ENCODE results near the gene MTCH2.

Gene MTCH2

GRCh38 chr11:47589977-47590861, 52.1 kb downstream of the MTCH2 start:
- H3K27ac ChIP-seq, result no peak overlapping the region
- no peak for DNase-seq (ENCODE audit: low spot score)
- TF ChIP-seq, protein P1, sequence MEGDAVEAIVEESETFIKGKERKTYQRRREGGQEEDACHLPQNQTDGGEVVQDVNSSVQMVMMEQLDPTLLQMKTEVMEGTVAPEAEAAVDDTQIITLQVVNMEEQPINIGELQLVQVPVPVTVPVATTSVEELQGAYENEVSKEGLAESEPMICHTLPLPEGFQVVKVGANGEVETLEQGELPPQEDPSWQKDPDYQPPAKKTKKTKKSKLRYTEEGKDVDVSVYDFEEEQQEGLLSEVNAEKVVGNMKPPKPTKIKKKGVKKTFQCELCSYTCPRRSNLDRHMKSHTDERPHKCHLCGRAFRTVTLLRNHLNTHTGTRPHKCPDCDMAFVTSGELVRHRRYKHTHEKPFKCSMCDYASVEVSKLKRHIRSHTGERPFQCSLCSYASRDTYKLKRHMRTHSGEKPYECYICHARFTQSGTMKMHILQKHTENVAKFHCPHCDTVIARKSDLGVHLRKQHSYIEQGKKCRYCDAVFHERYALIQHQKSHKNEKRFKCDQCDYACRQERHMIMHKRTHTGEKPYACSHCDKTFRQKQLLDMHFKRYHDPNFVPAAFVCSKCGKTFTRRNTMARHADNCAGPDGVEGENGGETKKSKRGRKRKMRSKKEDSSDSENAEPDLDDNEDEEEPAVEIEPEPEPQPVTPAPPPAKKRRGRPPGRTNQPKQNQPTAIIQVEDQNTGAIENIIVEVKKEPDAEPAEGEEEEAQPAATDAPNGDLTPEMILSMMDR (IDR thresholded peaks at IDR 0.05), result no peak

DNA sequence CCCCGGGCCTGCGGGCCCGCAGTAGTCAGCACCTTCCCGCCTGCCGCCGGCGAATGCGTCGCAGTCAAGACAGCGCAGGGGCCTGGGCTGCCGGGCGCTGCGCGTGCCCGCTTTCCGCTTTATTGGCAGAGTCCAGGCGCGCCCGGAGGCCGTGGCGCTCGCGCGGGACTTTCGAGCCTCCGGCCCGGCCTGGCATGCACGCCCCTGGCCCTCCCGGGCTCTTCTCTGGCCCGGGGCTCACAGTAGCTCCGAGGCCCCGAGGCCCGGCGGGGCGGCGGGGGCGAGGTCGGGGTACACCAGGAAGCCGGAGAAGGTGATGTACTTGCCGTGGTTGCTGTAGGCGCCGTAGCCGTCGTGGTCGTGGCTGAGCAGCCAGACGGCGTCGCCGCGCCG, 52.8 kb downstream of the MTCH2 start:
- DNase-seq (ENCODE audit: low spot score), result no peak
- Histone ChIP-seq H3K4me3 (peak overlapping the region; percentile 32), H3K27ac (no peak overlapping the region)
- TF ChIP-seq, protein P1 (IDR thresholded peaks at IDR 0.05), result no peak

More at GRCh38 chr11:47589977-47590861, 52.1 kb downstream of the MTCH2 start:
- peak overlapping the region; percentile 32 for H3K4me3 ChIP-seq

- DNase-seq (ENCODE audit: low spot score), result no peak
- H3K27ac ChIP-seq, result no peak overlapping the region
- peak overlapping the region; percentile 32 for H3K4me3 ChIP-seq
- TF ChIP-seq, protein P1 (IDR thresholded peaks at IDR 0.05), result no peak
Observed at GRCh38 chr11:47589118-47589517, 53.2 kb downstream of the MTCH2 start.

GRCh38 chr11:47587723-47588326, 54.5 kb downstream of the MTCH2 start:
- Histone ChIP-seq H3K27ac (peak overlapping the region in 1 of 2 donors; percentile 75), H3K4me3 (no peak overlapping the region)
- DNase-seq (ENCODE audit: low spot score), result no peak
- TF ChIP-seq, protein P1 (IDR thresholded peaks at IDR 0.05), result no peak

GRCh38 chr11:47587039-47587716, 55.2 kb downstream of the MTCH2 start:
- H3K4me3 ChIP-seq, result no peak overlapping the region
- TF ChIP-seq, protein P1 (IDR thresholded peaks at IDR 0.05), result no peak

GRCh38 chr11:47586098-47586855, 56.1 kb downstream of the MTCH2 start, which contains the start of gene FAM180B:
Gene FAM180B, plus strand, starts transcription at chr11:47586678. Its CDS starts 91 bp downstream, at chr11:47586769.
- TF ChIP-seq, protein P1 (IDR thresholded peaks at IDR 0.05), result no peak
- peak within 1 kb of the TSS in 1 of 2 donors; percentile 75 for H3K27ac ChIP-seq
- no peak within 1 kb of the TSS for H3K4me3 ChIP-seq
- DNase-seq (ENCODE audit: low spot score), result no peak

More at GRCh38 chr11:47587039-47587716, 55.2 kb downstream of the MTCH2 start:
- H3K27ac ChIP-seq, result peak overlapping the region in 1 of 2 donors; percentile 75
- no peak for DNase-seq (ENCODE audit: low spot score)
